ENCODE data around the gene AP1M1. TPM values are rescaled to one million over a fixed set of nuclear protein-coding genes. Genes with fewer than 3 reads are reported as not detected.

Gene AP1M1
- total RNA-seq, 1 donor from 2014 or later: 38.5 TPM

DNA sequence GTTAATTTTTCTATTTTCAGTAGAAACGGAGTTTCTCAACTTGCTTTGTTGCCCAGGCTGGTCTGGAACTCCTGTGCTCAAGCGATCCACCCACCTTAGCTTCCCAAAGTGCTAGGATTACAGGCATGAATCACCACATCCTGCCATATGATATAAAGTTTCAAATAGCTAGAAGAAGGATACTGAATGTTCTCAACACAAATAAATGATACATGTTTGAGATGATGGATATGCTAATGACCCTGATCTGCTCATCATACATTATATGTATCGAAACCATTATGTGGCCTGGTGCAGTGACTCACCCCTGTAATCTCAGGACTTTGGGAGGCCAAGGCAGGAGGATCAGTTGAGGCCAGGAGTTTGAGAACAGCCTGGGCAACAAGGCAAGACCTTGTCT, 35.9 kb upstream of the AP1M1 start:
- Histone ChIP-seq H3K27me3 (ENCODE audit: low read depth) (peaks cover 6% of the 10 kb centered on the region), H3K36me3 (no peaks in the 10 kb centered on the region), H3K4me1 (no peaks in the 10 kb centered on the region), H3K4me3 (no peak overlapping the region), H3K9me3 (replicated peaks) (no peaks in the 10 kb centered on the region), H3K27ac (replicated peaks) (no peak overlapping the region)
- intact Hi-C loops (cut with micrococcal nuclease): no loop called here
- DNase-seq: no peak
- TF ChIP-seq, protein P1, sequence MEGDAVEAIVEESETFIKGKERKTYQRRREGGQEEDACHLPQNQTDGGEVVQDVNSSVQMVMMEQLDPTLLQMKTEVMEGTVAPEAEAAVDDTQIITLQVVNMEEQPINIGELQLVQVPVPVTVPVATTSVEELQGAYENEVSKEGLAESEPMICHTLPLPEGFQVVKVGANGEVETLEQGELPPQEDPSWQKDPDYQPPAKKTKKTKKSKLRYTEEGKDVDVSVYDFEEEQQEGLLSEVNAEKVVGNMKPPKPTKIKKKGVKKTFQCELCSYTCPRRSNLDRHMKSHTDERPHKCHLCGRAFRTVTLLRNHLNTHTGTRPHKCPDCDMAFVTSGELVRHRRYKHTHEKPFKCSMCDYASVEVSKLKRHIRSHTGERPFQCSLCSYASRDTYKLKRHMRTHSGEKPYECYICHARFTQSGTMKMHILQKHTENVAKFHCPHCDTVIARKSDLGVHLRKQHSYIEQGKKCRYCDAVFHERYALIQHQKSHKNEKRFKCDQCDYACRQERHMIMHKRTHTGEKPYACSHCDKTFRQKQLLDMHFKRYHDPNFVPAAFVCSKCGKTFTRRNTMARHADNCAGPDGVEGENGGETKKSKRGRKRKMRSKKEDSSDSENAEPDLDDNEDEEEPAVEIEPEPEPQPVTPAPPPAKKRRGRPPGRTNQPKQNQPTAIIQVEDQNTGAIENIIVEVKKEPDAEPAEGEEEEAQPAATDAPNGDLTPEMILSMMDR (IDR thresholded peaks at IDR 0.05; ENCODE audit: borderline replicate concordance): no peak

DNA sequence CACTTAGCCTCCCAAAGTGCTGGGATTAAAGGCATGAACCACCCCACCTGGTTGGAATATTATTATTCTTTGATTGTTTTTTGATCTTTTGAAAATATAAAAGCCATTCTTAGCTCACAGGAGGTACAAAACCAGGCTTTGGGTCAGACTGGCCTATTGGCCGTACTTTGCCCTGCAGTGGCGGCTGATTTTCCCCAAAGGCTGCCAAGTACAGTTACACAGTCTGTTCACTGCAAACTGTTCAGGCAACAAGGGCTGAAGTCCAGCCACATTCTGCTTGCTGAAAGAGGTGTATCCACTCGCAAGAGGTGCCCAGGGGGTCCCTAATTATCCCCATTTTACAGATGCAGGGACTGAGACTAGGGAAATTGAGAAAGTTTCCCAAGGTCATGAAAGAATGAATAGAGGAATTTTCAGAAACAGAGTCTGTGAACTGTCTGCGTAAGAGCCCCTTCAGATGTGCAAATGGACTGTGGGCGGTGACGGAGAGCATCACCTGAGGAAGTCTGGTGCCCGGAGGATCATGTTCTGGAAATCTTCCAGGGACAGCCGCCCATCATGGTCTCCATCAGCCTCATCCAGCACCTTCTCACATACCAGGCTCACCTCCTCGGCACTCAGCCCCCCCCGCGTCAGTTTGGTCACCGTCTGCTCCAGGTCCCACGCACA, 33.4 kb upstream of the AP1M1 start:
- TF ChIP-seq, protein P1 (IDR thresholded peaks at IDR 0.05; ENCODE audit: borderline replicate concordance): no peak

DNA sequence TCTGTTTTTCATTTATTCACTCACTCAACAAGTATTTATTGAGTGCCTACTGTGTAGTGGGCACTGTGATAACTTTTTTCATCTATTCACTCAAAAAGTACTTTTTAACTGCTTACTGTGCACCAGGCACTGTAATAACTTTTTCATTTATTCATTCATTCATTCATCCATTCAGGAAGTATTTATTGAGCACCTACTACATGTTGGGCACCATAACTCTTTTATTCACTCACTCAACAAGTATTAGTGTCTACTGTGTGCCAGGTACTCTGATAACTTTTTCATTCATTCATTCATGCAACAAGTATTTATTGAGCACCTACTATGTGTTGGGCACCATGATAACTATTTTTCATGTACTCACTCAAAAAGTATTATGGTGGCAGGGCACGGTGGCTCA, 31.3 kb upstream of the AP1M1 start:
- Histone ChIP-seq H3K27ac (replicated peaks) (no peak overlapping the region), H3K4me3 (no peak overlapping the region), H3K4me1 (no peaks in the 10 kb centered on the region), H3K27me3 (ENCODE audit: low read depth) (peaks cover 26% of the 10 kb centered on the region), H3K9me3 (replicated peaks) (no peaks in the 10 kb centered on the region), H3K36me3 (no peaks in the 10 kb centered on the region)
- intact Hi-C loops (cut with micrococcal nuclease): no loop called here
- TF ChIP-seq, protein P1 (IDR thresholded peaks at IDR 0.05; ENCODE audit: borderline replicate concordance): no peak
- no peak for DNase-seq

More for the DNA sequence above, 33.4 kb upstream of the AP1M1 start:
- DNase-seq: no peak
- Histone ChIP-seq H3K36me3 (no peaks in the 10 kb centered on the region), H3K4me1 (no peaks in the 10 kb centered on the region), H3K27ac (replicated peaks) (no peak overlapping the region), H3K27me3 (ENCODE audit: low read depth) (peaks cover 15% of the 10 kb centered on the region), H3K9me3 (replicated peaks) (no peaks in the 10 kb centered on the region), H3K4me3 (no peak overlapping the region)
- intact Hi-C loops (cut with micrococcal nuclease): no loop called here

DNA sequence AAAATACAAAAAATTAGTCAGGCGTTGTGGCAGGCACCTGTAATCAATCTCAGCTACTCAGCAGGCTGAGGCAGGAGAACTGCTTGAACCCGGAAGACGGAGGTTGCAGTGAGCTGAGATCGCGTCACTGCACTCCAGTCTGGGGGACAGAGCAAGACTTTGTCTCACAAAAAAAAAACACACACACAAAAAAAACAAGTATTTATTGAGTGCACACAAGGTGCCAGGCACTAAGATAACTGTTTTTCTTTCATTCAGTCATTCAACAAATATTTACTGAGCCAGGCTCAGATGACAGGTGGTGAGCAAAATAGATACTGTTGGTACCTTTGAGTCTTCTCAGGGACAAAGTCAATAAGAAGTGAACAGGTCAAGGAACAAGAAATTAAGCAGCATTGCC, 30.7 kb upstream of the AP1M1 start:
- TF ChIP-seq, protein P1 (IDR thresholded peaks at IDR 0.05; ENCODE audit: borderline replicate concordance): no peak
- intact Hi-C loops (cut with micrococcal nuclease): no loop called here
- Histone ChIP-seq H3K27me3 (ENCODE audit: low read depth) (peaks cover 32% of the 10 kb centered on the region), H3K36me3 (no peaks in the 10 kb centered on the region), H3K27ac (replicated peaks) (no peak overlapping the region), H3K4me1 (no peaks in the 10 kb centered on the region), H3K9me3 (replicated peaks) (no peaks in the 10 kb centered on the region), H3K4me3 (no peak overlapping the region)
- DNase-seq: no peak

DNA sequence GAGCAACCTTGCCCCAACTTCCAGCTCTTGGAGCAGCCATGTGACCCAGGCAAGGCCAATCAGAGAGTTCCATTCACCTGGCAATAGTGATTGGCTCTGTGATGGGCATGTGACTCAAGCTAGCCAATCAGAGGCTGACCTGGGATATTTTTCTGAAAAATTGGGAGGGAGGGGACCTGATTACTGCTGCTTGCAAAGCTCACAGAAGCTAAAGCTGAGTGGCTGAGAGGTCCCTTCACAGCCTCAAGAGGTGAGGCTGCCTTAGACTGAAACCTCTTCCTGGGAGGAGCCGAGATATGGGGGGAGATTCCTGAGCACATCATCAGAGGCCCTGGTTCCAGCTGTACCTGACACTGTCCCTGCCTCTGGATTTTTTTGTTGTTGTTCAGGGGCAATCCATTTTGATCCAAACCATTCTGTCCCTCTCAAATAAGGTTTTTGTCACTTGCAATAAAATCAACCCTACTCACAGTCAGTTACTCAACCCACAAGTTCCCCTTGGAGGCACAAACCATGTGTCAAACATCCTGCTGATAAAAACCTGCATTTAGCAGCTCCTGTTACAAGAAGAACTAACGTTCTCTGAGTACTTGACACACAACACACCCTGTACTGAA, 29.1 kb upstream of the AP1M1 start:
- no peaks in the 10 kb centered on the region for H3K36me3 ChIP-seq
- DNase-seq: no peak
- intact Hi-C loops (cut with micrococcal nuclease): no loop called here
- H3K9me3 ChIP-seq (replicated peaks): no peaks in the 10 kb centered on the region
- no peak overlapping the region for H3K4me3 ChIP-seq
- peaks cover 44% of the 10 kb centered on the region for H3K27me3 ChIP-seq (ENCODE audit: low read depth)
- H3K4me1 ChIP-seq: no peaks in the 10 kb centered on the region
- no peak overlapping the region for H3K27ac ChIP-seq (replicated peaks)
- TF ChIP-seq, protein P1 (IDR thresholded peaks at IDR 0.05; ENCODE audit: borderline replicate concordance): no peak

Measured in left ventricle myocardium inferior (tissue), 1 donor.